ENCODE results near the gene NAV3. TPM values are rescaled to one million over a fixed set of nuclear protein-coding genes. Genes with fewer than 3 reads are reported as not detected.

Gene NAV3
- total and polyA plus RNA-seq, 2 of the 4 experiments (the other 2 are of a cell fraction): 25.5 to 106 TPM

DNA sequence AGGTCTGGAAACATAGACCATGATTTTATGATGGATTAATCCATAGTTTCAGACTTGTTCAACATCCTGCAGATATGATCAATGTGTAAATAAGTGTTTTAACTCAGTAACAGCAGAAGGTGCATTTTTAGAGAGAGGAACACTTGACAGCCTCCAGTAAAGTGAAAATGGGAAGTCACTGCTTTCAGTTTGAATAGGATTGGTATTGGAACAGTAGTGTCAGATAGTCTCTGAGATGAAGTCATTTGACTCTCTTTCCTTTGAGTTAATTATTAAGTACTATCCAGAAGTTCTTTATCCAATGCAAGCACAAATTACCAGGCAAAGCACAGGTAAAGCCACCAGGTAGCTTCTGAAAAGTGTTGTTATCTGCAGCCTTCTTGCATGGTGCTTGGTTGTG is 14.5 kb upstream of the NAV3 start:
- in situ Hi-C loops (cut with MboI; ENCODE audit: low sequenced_read_pairs): no loop called here

More for the DNA sequence above, 14.5 kb upstream of the NAV3 start:
- Histone ChIP-seq H3K4me2 (ENCODE audit: low read depth, low read length) (no peak overlapping the region), H2AK5ac (ENCODE audit: low read depth, low read length) (no peak overlapping the region), H3K4me1 (ENCODE audit: control insufficient read depth, insufficient read depth, low read length) (no peaks in the 10 kb centered on the region), H2BK15ac (ENCODE audit: low read depth, low read length) (no peak overlapping the region), H3K27ac (ENCODE audit: insufficient read depth, low read length) (no peak overlapping the region), H3K27me3 (ENCODE audit: control insufficient read depth, insufficient read depth, low read length) (no peaks in the 10 kb centered on the region; the same call in 1 of the 2 replicates), H3K36me3 (ENCODE audit: control insufficient read depth, insufficient read depth, low read length) (no peaks in the 10 kb centered on the region), H3K9me1 (ENCODE audit: insufficient read depth, low read length) (no peaks in the 10 kb centered on the region), H3K18ac (ENCODE audit: low read depth, low read length) (no peak overlapping the region), H2BK120ac (ENCODE audit: low read depth, low read length) (no peak overlapping the region), H4K91ac (ENCODE audit: insufficient read depth, low read depth, low read length) (no peak overlapping the region), H2BK20ac (ENCODE audit: low read depth, low read length) (no peak overlapping the region), H2BK5ac (ENCODE audit: low read depth, low read length, poor library complexity, severe bottlenecking) (no peak overlapping the region), H2AK9ac (replicated peaks; ENCODE audit: low read depth, low read length, poor library complexity) (no peak overlapping the region), H3K9me3 (ENCODE audit: control insufficient read depth, insufficient read depth, low read length) (no peaks in the 10 kb centered on the region), H3K9ac (ENCODE audit: low read depth, low read length) (no peak overlapping the region), H3K4ac (ENCODE audit: low read depth, low read length) (no peak overlapping the region), H3K23ac (ENCODE audit: low read depth, low read length) (no peak overlapping the region), H4K5ac (ENCODE audit: low read depth, low read length) (no peak overlapping the region), H3K4me3 (ENCODE audit: insufficient read depth, low read depth, low read length) (no peak overlapping the region), H3K14ac (replicated peaks; ENCODE audit: low read depth, low read length) (no peak overlapping the region), H4K20me1 (ENCODE audit: insufficient read depth, low read length) (no peaks in the 10 kb centered on the region), H2AFZ (replicated peaks; ENCODE audit: low read length, poor library complexity) (no peak overlapping the region), H3K56ac (ENCODE audit: extremely low read depth, insufficient read depth, low read length) (no peak overlapping the region), H3K79me1 (ENCODE audit: low read depth in 1 of 2, low read length in 2 of 2) (no peaks in the 10 kb centered on the region), H4K8ac (ENCODE audit: low read depth in 2 of 2, low read length in 2 of 2) (no peak overlapping the region)
- no peak for ATAC-seq (ENCODE audit: low read depth)
- no peak for DNase-seq
- intact Hi-C loops (cut with micrococcal nuclease): no loop called here
- POLR2A ChIA-PET (ENCODE audit: unreplicated experiment): no interaction called here
- dilution Hi-C loops (cut with HindIII; ENCODE audit: low sequenced_read_pairs, unreplicated experiment): no loop called here
- BruUV-seq (replicated peaks): no TSS peak
- CTCF ChIA-PET: no interaction called here
- no peak for TF ChIP-seq MAZ (IDR thresholded peaks at IDR 0.05; ENCODE audit: borderline replicate concordance, low read depth, low read length)

Measured in IMR-90 (cell line).